Measurements from ENCODE around the gene NFKBIE.
A peak's percentile ranks its signal among the peaks of the same experiment; 100 is the strongest.

Gene NFKBIE

DNA sequence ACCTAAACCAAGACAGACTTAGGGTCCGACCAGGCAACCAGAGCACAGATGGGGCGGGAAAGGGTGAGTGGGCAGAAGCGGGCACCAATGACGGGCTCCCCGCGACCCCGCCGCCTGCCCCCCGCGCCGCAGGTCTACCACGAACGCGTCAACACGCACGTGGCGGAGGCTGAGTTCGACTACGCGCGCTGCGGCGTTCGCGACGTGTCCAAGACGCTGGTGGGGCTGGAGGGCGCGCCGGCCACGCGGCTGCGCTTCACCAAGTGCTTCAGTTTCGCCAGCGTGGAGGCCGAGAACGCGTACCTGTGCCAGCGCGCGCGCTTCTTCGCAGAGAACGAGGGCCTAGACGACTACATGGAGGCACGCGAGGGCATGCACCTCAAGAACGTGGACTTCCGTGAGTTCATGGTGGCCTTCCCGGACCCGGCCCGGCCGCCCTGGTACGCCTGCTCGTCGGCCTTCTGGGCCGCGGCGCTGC lies 10.0 kb upstream of the NFKBIE start:
- Histone ChIP-seq H3K9me3 (ENCODE audit: control insufficient read depth in 5 of 5, low read length in 5 of 5) (no peaks in the 10 kb centered on the region), H3K36me3 (ENCODE audit: control insufficient read depth in 5 of 5, insufficient read depth in 5 of 5, low read length in 5 of 5) (no peaks in the 10 kb centered on the region), H3K27ac (ENCODE audit: low read depth, low read length) (no peak overlapping the region), H3K27me3 (ENCODE audit: control insufficient read depth in 5 of 5, insufficient read depth in 4 of 5, low read length in 5 of 5) (peaks cover 44 to 70% (median 60%) of the 10 kb centered on the region in 5 donors), H3K4me3 (ENCODE audit: low read depth in 1 of 5, low read length in 5 of 5) (peak overlapping the region in 3 of 5 donors; percentile 22 to 56 (median 43)), H3K4me1 (ENCODE audit: control insufficient read depth in 5 of 5, insufficient read depth in 5 of 5, low read length in 5 of 5) (peaks cover 0 to 17% (median 7%) of the 10 kb centered on the region in 5 donors), H3K9ac (ENCODE audit: low read length in 5 of 5) (no peak overlapping the region)

DNA sequence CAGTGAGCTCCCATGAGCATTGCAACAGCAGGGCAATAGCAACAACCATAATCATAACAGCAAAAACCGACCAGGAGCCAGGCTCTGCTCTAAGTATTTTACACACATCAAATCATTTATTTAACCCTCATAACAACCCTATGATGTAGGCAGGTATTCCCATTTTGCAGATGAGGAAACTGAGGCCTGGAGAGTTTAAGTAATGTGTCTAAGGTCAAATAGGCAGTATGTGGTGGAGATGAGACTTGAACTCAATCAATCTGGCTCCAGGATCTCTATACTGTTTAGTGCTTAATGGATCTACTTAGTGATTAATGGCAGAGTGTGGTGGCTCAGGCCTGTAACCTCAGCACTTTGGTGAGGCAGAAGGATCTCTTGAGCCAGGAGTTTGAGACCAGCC lies 8.3 kb upstream of the NFKBIE start:
- Histone ChIP-seq H3K4me3 (ENCODE audit: low read depth in 1 of 5, low read length in 5 of 5) (no peak overlapping the region), H3K27me3 (ENCODE audit: control insufficient read depth in 5 of 5, insufficient read depth in 4 of 5, low read length in 5 of 5) (peaks cover 57 to 77% (median 60%) of the 10 kb centered on the region in 5 donors), H3K4me1 (ENCODE audit: control insufficient read depth in 5 of 5, insufficient read depth in 5 of 5, low read length in 5 of 5) (peaks cover 0 to 20% (median 7%) of the 10 kb centered on the region in 5 donors), H3K9me3 (ENCODE audit: control insufficient read depth in 5 of 5, low read length in 5 of 5) (no peaks in the 10 kb centered on the region), H3K9ac (ENCODE audit: low read length in 5 of 5) (no peak overlapping the region), H3K36me3 (ENCODE audit: control insufficient read depth in 5 of 5, insufficient read depth in 5 of 5, low read length in 5 of 5) (no peaks in the 10 kb centered on the region), H3K27ac (ENCODE audit: low read depth, low read length) (no peak overlapping the region)

DNA sequence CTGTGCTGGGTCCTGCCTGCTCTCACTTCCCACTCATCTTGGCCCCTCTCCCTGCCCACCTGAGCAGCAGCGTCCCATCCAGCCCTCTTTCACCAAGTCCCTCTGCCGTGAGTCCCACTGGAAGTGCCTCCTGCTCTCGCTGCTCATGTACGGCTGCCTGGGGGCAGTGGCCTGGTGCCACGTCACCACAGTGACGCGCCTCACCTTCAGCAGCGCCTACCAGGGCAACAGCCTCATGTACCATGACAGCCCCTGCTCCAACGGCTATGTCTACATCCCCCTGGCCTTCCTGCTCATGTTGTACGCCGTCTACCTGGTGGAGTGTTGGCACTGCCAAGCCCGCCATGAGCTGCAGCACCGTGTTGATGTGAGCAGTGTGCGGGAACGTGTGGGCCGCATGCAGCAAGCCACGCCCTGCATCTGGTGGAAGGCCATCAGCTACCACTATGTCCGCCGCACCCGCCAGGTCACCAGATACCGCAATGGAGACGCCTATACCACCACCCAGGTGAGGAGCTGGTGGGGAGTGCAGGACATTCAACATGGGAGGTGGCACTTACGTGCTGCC lies 7.7 kb upstream of the NFKBIE start:
- H3K27me3 ChIP-seq (ENCODE audit: control insufficient read depth in 5 of 5, insufficient read depth in 4 of 5, low read length in 5 of 5), result peaks cover 57 to 78% (median 65%) of the 10 kb centered on the region in 5 donors
- no peak overlapping the region for H3K27ac ChIP-seq (ENCODE audit: low read depth, low read length)
- peaks cover 0 to 20% (median 7%) of the 10 kb centered on the region in 5 donors for H3K4me1 ChIP-seq (ENCODE audit: control insufficient read depth in 5 of 5, insufficient read depth in 5 of 5, low read length in 5 of 5)
- H3K36me3 ChIP-seq (ENCODE audit: control insufficient read depth in 5 of 5, insufficient read depth in 5 of 5, low read length in 5 of 5), result no peaks in the 10 kb centered on the region
- no peak overlapping the region for H3K4me3 ChIP-seq (ENCODE audit: low read depth in 1 of 5, low read length in 5 of 5)
- H3K9me3 ChIP-seq (ENCODE audit: control insufficient read depth in 5 of 5, low read length in 5 of 5), result no peaks in the 10 kb centered on the region
- H3K9ac ChIP-seq (ENCODE audit: low read length in 5 of 5), result no peak overlapping the region

DNA sequence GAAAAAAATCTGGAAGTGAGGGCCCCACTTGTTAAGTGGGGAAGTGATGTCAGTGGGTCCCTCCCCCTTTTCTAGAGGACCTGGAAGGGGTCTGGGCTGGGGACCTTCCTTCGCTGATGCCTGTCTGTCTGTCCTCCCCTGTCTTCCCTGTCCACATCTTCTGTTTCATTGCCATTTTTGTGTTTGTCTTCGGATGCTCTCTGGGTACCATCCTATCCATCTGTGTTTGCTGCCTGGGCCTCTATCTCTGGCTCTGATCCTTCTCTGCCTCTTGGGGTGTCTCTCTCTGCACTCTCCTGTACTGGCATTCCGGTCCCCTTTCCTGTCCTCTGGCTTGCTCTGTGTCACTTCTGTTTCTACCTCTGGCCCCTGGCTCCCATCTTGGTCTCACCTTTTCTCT lies 7.2 kb upstream of the NFKBIE start:
- Histone ChIP-seq H3K27me3 (ENCODE audit: control insufficient read depth in 5 of 5, insufficient read depth in 4 of 5, low read length in 5 of 5) (peaks cover 51 to 76% (median 66%) of the 10 kb centered on the region in 5 donors), H3K27ac (ENCODE audit: low read depth, low read length) (no peak overlapping the region), H3K9me3 (ENCODE audit: control insufficient read depth in 5 of 5, low read length in 5 of 5) (no peaks in the 10 kb centered on the region), H3K4me3 (ENCODE audit: low read depth in 1 of 5, low read length in 5 of 5) (no peak overlapping the region), H3K9ac (ENCODE audit: low read length in 5 of 5) (no peak overlapping the region), H3K36me3 (ENCODE audit: control insufficient read depth in 5 of 5, insufficient read depth in 5 of 5, low read length in 5 of 5) (no peaks in the 10 kb centered on the region), H3K4me1 (ENCODE audit: control insufficient read depth in 5 of 5, insufficient read depth in 5 of 5, low read length in 5 of 5) (peaks cover 0 to 20% (median 7%) of the 10 kb centered on the region in 5 donors)

DNA sequence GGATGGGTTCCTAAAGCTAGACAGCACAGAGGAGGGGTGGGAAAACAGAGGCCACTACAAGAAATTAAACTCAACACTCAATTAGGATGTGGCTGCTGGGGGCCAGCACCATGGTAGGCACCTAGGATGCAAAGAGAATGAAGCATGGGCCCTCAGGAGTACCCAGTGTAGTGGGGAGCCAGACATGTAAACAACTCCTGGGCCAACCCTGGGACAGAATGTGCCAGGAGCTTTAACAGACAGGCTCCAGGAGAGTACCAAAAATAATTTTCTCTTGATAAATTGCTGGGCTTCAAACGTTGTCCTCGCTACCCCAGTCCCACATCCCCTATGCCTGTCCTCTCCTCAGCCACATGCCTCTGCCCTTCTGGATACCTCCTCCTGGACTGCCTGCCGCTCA lies 6.6 kb upstream of the NFKBIE start:
- H3K9me3 ChIP-seq (ENCODE audit: control insufficient read depth in 5 of 5, low read length in 5 of 5), result no peaks in the 10 kb centered on the region
- no peaks in the 10 kb centered on the region for H3K36me3 ChIP-seq (ENCODE audit: control insufficient read depth in 5 of 5, insufficient read depth in 5 of 5, low read length in 5 of 5)
- no peak overlapping the region for H3K9ac ChIP-seq (ENCODE audit: low read length in 5 of 5)
- H3K27ac ChIP-seq (ENCODE audit: low read depth, low read length), result no peak overlapping the region
- H3K27me3 ChIP-seq (ENCODE audit: control insufficient read depth in 5 of 5, insufficient read depth in 4 of 5, low read length in 5 of 5), result peaks cover 47 to 70% (median 62%) of the 10 kb centered on the region in 5 donors
- peaks cover 0 to 20% (median 7%) of the 10 kb centered on the region in 5 donors for H3K4me1 ChIP-seq (ENCODE audit: control insufficient read depth in 5 of 5, insufficient read depth in 5 of 5, low read length in 5 of 5)
- no peak overlapping the region for H3K4me3 ChIP-seq (ENCODE audit: low read depth in 1 of 5, low read length in 5 of 5)

DNA sequence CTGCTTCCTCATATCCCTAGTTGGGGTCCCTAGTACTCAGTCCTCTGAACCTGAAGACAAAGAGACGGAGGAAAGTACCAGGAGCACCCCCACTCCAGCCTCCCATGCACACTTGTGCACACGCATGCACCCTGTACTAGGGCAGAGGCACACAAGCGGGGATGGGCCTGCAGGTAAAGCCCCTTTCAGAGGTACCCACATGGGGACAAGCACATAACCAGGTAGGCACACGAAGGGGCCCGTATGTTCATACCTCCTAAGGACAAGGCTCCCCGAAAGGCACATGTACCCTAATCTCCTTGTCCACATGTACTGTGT lies 6.0 kb upstream of the NFKBIE start:
- Histone ChIP-seq H3K27ac (ENCODE audit: low read depth, low read length) (no peak overlapping the region), H3K9ac (ENCODE audit: low read length in 5 of 5) (no peak overlapping the region), H3K4me1 (ENCODE audit: control insufficient read depth in 5 of 5, insufficient read depth in 5 of 5, low read length in 5 of 5) (peaks cover 0 to 18% (median 7%) of the 10 kb centered on the region in 5 donors), H3K9me3 (ENCODE audit: control insufficient read depth in 5 of 5, low read length in 5 of 5) (no peaks in the 10 kb centered on the region), H3K36me3 (ENCODE audit: control insufficient read depth in 5 of 5, insufficient read depth in 5 of 5, low read length in 5 of 5) (no peaks in the 10 kb centered on the region), H3K27me3 (ENCODE audit: control insufficient read depth in 5 of 5, insufficient read depth in 4 of 5, low read length in 5 of 5) (peaks cover 43 to 66% (median 56%) of the 10 kb centered on the region in 5 donors), H3K4me3 (ENCODE audit: low read depth in 1 of 5, low read length in 5 of 5) (no peak overlapping the region)

DNA sequence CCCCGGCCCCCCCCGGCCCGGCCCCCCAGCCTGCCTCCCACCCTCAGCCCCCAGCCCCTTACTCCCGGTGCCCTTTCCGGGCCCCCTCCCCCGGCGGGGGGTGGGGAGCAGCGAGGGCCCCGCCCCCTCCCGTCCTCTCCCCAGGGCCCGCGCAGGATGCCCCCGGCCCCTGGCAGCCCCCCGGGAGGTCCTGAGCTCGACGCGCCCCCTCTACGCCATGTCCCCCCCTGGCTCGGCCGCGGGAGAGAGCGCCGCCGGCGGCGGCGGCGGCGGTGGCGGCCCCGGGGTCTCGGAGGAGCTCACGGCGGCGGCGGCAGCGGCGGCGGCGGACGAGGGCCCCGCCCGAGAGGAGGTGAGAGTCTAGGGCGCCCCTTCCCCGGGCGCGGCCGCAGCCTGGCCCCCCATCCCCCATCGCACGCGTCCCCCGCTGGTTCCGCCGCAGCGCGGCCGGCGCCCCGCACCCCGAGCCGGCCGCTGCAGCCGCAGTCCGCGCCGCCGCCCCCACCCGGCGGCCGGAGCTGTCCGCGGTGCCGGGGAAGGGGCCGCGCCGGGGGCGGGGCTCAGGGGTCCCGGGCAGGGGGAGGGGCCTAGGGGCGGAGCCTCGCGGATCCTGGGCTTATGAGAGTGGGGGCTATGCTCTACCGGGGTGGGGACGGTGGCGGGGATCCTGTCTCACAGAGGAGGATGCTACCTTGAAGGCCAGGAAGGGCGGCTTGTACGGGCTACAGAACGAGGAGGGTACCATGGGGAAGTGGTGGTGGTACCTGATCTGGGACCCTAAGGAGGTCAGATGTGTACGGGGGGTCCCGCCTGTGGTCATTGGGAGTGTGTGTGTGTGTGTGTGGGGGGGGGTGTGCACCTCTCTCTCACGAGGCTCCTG lies 5.4 kb upstream of the NFKBIE start:
- Histone ChIP-seq H3K27me3 (ENCODE audit: control insufficient read depth in 5 of 5, insufficient read depth in 4 of 5, low read length in 5 of 5) (peaks cover 41 to 60% (median 53%) of the 10 kb centered on the region in 5 donors), H3K9me3 (ENCODE audit: control insufficient read depth in 5 of 5, low read length in 5 of 5) (no peaks in the 10 kb centered on the region), H3K9ac (ENCODE audit: low read length in 5 of 5) (no peak overlapping the region), H3K27ac (ENCODE audit: low read depth, low read length) (no peak overlapping the region), H3K4me3 (ENCODE audit: low read depth in 1 of 5, low read length in 5 of 5) (no peak overlapping the region), H3K4me1 (ENCODE audit: control insufficient read depth in 5 of 5, insufficient read depth in 5 of 5, low read length in 5 of 5) (peaks cover 0 to 12% (median 2%) of the 10 kb centered on the region in 5 donors), H3K36me3 (ENCODE audit: control insufficient read depth in 5 of 5, insufficient read depth in 5 of 5, low read length in 5 of 5) (no peaks in the 10 kb centered on the region)

DNA sequence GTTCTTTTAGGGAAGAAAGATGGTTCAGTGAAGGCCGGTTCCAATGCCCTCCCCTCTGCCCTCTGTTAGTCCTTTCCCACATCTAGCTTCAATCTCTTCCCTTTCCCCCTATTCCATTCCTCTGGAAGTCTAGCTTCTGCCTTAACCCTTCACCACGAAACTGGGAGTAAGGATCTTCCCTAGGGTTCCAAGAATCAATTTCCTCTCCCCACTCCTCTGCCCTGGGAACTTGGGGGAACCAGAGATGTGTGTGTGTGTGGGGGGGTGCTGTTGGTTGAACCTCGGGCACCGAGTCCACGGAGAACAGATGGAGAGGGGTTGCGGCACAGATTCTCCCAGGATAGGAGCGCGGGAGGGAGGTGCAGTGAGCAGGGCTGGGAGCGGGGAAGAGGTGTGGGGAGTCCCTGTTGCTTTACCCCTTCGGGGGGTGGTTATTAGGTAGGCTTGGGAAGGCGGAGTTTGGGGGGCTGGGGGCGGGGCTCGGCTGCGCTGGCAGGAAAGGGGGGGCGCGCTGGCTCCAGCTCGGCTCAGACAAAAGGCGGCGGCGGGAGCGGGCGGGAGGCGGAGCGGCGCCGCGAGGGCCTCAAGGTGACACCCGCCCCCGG lies 4.7 kb upstream of the NFKBIE start, which contains the start of gene TMEM151B:
TMEM151B (plus strand) TSS at position 530 of the 605 bp plus-strand sequence. CDS start 293 bp downstream, outside the sequence.
- no peak within 1 kb of the TSS for H3K4me3 ChIP-seq (ENCODE audit: low read depth in 1 of 5, low read length in 5 of 5)
- no peak within 1 kb of the TSS for H3K9ac ChIP-seq (ENCODE audit: low read length in 5 of 5)
- H3K27me3 ChIP-seq (ENCODE audit: control insufficient read depth in 5 of 5, insufficient read depth in 4 of 5, low read length in 5 of 5), result peaks cover 34 to 53% (median 46%) of the 10 kb centered on the region in 5 donors
- H3K27ac ChIP-seq (ENCODE audit: low read depth, low read length), result no peak within 1 kb of the TSS
- peaks cover 0 to 8% (median under 1%) of the 10 kb centered on the region in 5 donors for H3K4me1 ChIP-seq (ENCODE audit: control insufficient read depth in 5 of 5, insufficient read depth in 5 of 5, low read length in 5 of 5)
- H3K9me3 ChIP-seq (ENCODE audit: control insufficient read depth in 5 of 5, low read length in 5 of 5), result no peaks in the 10 kb centered on the region
- H3K36me3 ChIP-seq (ENCODE audit: control insufficient read depth in 5 of 5, insufficient read depth in 5 of 5, low read length in 5 of 5), result no peaks in the 10 kb centered on the region

DNA sequence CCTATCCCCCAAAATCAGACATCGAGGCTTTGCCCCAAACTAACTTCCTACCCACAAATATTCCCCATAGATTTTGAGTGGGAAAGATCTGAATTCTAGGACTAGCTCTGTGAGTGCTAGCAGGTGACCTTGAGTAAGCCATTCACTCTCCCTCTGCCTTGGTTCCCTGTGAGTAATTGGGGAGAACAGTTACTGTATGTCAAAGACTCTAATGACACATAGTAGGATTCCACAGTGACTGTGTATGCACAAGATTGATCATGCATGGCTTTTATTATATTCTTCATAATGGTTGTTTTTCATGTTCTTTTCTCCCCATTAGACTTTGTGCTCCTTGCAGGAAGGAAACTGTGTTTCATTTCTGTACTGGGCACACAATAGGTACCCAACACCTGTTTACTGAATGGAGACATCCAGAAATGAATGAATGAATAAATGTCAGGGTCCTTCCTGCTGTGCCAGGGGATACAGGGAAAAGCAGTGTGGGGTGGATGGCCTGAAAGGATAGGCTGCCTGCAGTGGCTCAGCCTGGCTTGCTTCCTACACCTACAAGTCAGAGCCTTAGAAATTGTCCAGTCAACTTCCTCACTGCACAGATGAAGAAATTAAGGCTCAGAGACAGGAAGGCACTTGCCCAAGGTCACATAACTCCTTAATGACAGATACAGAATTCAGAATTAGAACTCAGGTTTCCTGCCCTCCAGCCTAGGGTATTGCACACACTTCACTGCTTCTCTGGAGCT lies 4.0 kb upstream of the NFKBIE start:
- no peaks in the 10 kb centered on the region for H3K9me3 ChIP-seq (ENCODE audit: control insufficient read depth in 5 of 5, low read length in 5 of 5)
- no peaks in the 10 kb centered on the region for H3K36me3 ChIP-seq (ENCODE audit: control insufficient read depth in 5 of 5, insufficient read depth in 5 of 5, low read length in 5 of 5)
- no peak overlapping the region for H3K4me3 ChIP-seq (ENCODE audit: low read depth in 1 of 5, low read length in 5 of 5)
- no peak overlapping the region for H3K9ac ChIP-seq (ENCODE audit: low read length in 5 of 5)
- H3K27me3 ChIP-seq (ENCODE audit: control insufficient read depth in 5 of 5, insufficient read depth in 4 of 5, low read length in 5 of 5), result peaks cover 30 to 51% (median 44%) of the 10 kb centered on the region in 5 donors
- H3K4me1 ChIP-seq (ENCODE audit: control insufficient read depth in 5 of 5, insufficient read depth in 5 of 5, low read length in 5 of 5), result peaks cover 3 to 15% (median 8%) of the 10 kb centered on the region in 5 donors
- no peak overlapping the region for H3K27ac ChIP-seq (ENCODE audit: low read depth, low read length)

Measured in subcutaneous abdominal adipose tissue (tissue), 5 donors.